Measurements from ENCODE around the gene PIMREG.

DNA sequence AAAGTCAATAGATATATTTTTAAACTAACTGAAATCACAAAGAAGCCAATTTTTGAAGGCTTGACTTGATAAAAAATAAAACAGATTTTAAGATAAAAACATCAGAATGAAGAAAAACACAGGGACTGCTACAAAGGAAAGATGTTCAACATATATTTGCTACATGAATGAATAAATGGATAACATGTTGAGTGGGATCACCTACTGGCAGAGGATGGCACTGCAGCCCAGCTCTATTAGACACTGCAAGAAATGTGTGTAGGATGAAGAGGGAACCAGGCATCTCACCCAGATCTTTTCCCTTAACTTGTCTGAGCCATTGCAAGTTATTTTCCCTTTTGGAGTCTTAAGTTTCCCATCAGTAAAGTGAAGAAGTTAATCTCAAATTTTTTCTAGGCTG is 13.5 kb upstream of the PIMREG start:
- TF ChIP-seq, protein P1, sequence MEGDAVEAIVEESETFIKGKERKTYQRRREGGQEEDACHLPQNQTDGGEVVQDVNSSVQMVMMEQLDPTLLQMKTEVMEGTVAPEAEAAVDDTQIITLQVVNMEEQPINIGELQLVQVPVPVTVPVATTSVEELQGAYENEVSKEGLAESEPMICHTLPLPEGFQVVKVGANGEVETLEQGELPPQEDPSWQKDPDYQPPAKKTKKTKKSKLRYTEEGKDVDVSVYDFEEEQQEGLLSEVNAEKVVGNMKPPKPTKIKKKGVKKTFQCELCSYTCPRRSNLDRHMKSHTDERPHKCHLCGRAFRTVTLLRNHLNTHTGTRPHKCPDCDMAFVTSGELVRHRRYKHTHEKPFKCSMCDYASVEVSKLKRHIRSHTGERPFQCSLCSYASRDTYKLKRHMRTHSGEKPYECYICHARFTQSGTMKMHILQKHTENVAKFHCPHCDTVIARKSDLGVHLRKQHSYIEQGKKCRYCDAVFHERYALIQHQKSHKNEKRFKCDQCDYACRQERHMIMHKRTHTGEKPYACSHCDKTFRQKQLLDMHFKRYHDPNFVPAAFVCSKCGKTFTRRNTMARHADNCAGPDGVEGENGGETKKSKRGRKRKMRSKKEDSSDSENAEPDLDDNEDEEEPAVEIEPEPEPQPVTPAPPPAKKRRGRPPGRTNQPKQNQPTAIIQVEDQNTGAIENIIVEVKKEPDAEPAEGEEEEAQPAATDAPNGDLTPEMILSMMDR (IDR thresholded peaks at IDR 0.05) = no peak
- TF ChIP-seq POLR2A (IDR thresholded peaks at IDR 0.05) = no peak
